Neural crest cell (in vitro differentiated cells): ENCODE data around the gene LY9. TPM values are rescaled to one million over a fixed set of nuclear protein-coding genes. Genes with fewer than 3 reads are reported as not detected.

ENCODE experiments used
- DNase-seq: peaks from one replicate; pipeline ENCODE4 v3.0.0; 2021; ENCODE audit warnings: low read depth, mixed read lengths, low spot score
- H3K27ac Mint-ChIP-seq: one replicate; pipeline ENCODE4 v1.8.0; 2021; ENCODE audit warnings: mild to moderate bottlenecking, mixed read lengths; ENCODE audit not compliant: unreplicated experiment
- H3K27me3 Mint-ChIP-seq: 2 replicates; pipeline ENCODE4 v1.8.0; 2021; ENCODE audit warnings: low read depth, mild to moderate bottlenecking, mixed read lengths
- H3K36me3 Mint-ChIP-seq: 2 replicates; pipeline ENCODE4 v1.8.0; 2021; ENCODE audit warnings: low read depth, mild to moderate bottlenecking, mixed read lengths
- H3K4me1 Mint-ChIP-seq: 2 replicates; pipeline ENCODE4 v1.8.0; 2021; ENCODE audit warnings: mixed read lengths
- H3K4me3 Mint-ChIP-seq: one replicate; pipeline ENCODE4 v1.8.0; 2021; ENCODE audit warnings: mild to moderate bottlenecking, mixed read lengths
- H3K9me3 Mint-ChIP-seq: 2 replicates; pipeline ENCODE4 v1.8.0; 2021; ENCODE audit warnings: mixed read lengths
- CTCF ChIP-seq: fragments of 200-600 bp; sonication (generic); conservative IDR thresholded peaks from 2 replicates; pipeline ENCODE4 v1.5.0; 2021; ENCODE audit warnings: antibody characterized with exemption, mild to moderate bottlenecking
- total RNA-seq: library from RNA; stranded (reverse); gene quantifications from 2 replicates; pipeline ENCODE4 v1.2.1, GENCODE V29; 2021

The LY9 gene
- total RNA-seq, 1 donor from 2014 or later, result not detected

GRCh38 chr1:160846281-160846680 lies 50.3 kb downstream of the LY9 start:
- no peaks in the 10 kb centered on the region for H3K36me3 Mint-ChIP-seq
- TF ChIP-seq CTCF, result no peak
- peaks cover 12% of the 10 kb centered on the region for H3K27me3 Mint-ChIP-seq
- no peaks in the 10 kb centered on the region for H3K9me3 Mint-ChIP-seq
- H3K4me3 Mint-ChIP-seq, result no peak overlapping the region
- no peak for DNase-seq
- H3K4me1 Mint-ChIP-seq, result no peaks in the 10 kb centered on the region
- H3K27ac Mint-ChIP-seq, result no peak overlapping the region

- Mint-ChIP-seq H3K4me3 (no peak overlapping the region), H3K36me3 (no peaks in the 10 kb centered on the region), H3K4me1 (no peaks in the 10 kb centered on the region), H3K27ac (no peak overlapping the region), H3K27me3 (peaks cover 12% of the 10 kb centered on the region), H3K9me3 (no peaks in the 10 kb centered on the region)
- DNase-seq, result no peak
- no peak for TF ChIP-seq CTCF
Observed at GRCh38 chr1:160850541-160850940, 54.6 kb downstream of the LY9 start.

GRCh38 chr1:160850993-160851392 lies 55.0 kb downstream of the LY9 start:
- Mint-ChIP-seq H3K4me3 (no peak overlapping the region), H3K36me3 (no peaks in the 10 kb centered on the region), H3K4me1 (no peaks in the 10 kb centered on the region), H3K9me3 (no peaks in the 10 kb centered on the region), H3K27ac (no peak overlapping the region), H3K27me3 (peaks cover 12% of the 10 kb centered on the region)
- DNase-seq, result no peak
- TF ChIP-seq CTCF, result no peak

GRCh38 chr1:160853014-160853413 lies 57.0 kb downstream of the LY9 start:
- no peak overlapping the region for H3K4me3 Mint-ChIP-seq
- no peak overlapping the region for H3K27ac Mint-ChIP-seq
- DNase-seq, result no peak
- H3K9me3 Mint-ChIP-seq, result no peaks in the 10 kb centered on the region
- TF ChIP-seq CTCF, result no peak
- no peaks in the 10 kb centered on the region for H3K36me3 Mint-ChIP-seq
- peaks cover 6% of the 10 kb centered on the region for H3K27me3 Mint-ChIP-seq
- H3K4me1 Mint-ChIP-seq, result no peaks in the 10 kb centered on the region

DNA sequence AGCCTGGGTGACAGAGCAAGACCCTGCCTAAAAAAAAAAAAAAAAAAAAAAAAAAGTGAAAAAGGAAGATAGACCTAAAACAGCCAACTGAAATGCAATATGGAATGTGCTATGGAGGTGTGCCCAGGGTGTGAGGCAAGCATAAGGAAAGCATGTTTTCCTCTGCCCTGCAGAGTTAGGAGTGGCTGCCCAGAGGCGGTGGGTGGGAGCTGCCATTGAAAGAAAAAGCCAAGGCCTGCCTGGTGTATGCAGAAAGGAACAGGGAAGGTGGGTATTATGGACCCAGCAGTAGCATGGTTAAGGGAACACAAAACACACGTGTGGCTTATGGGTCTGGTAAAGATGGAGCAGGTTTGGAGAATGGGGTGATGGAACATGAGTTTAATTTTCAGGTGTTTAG lies 57.8 kb downstream of the LY9 start:
- Mint-ChIP-seq H3K27ac (no peak overlapping the region), H3K36me3 (no peaks in the 10 kb centered on the region), H3K9me3 (no peaks in the 10 kb centered on the region), H3K4me1 (no peaks in the 10 kb centered on the region), H3K4me3 (no peak overlapping the region), H3K27me3 (peaks cover 6% of the 10 kb centered on the region)
- DNase-seq, result no peak
- TF ChIP-seq CTCF, result no peak
